Panc1 (cell line): Measurements from ENCODE around the gene OR2G6. TPM values are rescaled to one million over a fixed set of nuclear protein-coding genes. Genes with fewer than 3 reads are reported as not detected.
"Not testable (repeated sequence)": the region's sequence is repeated elsewhere in the genome, so short reads cannot be mapped to it uniquely, and the experiment has no call there.

ENCODE experiments used
- ATAC-seq: fragments of 200-7000 bp; cut with Tn5 transposase; 2 replicates; pipeline ENCODE4 v1.9.1; 2020; ENCODE audit warnings: mild to moderate bottlenecking, moderate library complexity
- BruUV-seq: library from RNA; stranded (reverse); fragments of 400-500 nt; replicated peaks from 2 replicates; lab custom pipeline; 2021; lab: Mats Ljungman, UMichigan
- CTCF ChIA-PET: fragments of 300-600 bp; sonication (Branson Sonifier 250); formaldehyde crosslinking; loops from one replicate; lab custom pipeline; 2022; ENCODE audit warnings: antibody characterized with exemption; lab: Charles Lee
- POLR2A ChIA-PET: fragments of 300-600 bp; sonication (Branson Sonifier 250); formaldehyde crosslinking; loops from one replicate; lab custom pipeline; 2022; ENCODE audit warnings: antibody characterized with exemption; lab: Charles Lee
- DNase-seq: peaks from one replicate; pipeline ENCODE4 v3.0.0-alpha.2; 2010; ENCODE audit warnings: low read depth, low spot score
- H3K27ac ChIP-seq: 2 replicates; pipeline ENCODE4 v1.5.1; 2011; ENCODE audit warnings: mild to moderate bottlenecking, low read length, inconsistent platforms
- H3K27me3 ChIP-seq: fragments of 200-500 bp; sonication (Bioruptor generic); 2 replicates; pipeline ENCODE4 v1.6.0; 2014; ENCODE audit warnings: low read length, inconsistent platforms; ENCODE audit not compliant: control insufficient read depth, insufficient read depth
- H3K36me3 ChIP-seq: fragments of 200-500 bp; sonication (Bioruptor generic); 2 replicates; pipeline ENCODE4 v1.5.1; 2014; ENCODE audit warnings: inconsistent platforms, mild to moderate bottlenecking, low read length, moderate library complexity; ENCODE audit not compliant: control insufficient read depth, insufficient read depth
- H3K4me1 ChIP-seq: 2 replicates; pipeline ENCODE4 v1.5.1; 2011; ENCODE audit warnings: inconsistent platforms, mild to moderate bottlenecking, low read length, moderate library complexity; ENCODE audit not compliant: control insufficient read depth, insufficient read depth
- H3K4me3 ChIP-seq, 2 experiments: 2 replicates each; pipeline ENCODE4 v1.5.1; 2011 to 2012; ENCODE audit warnings: low read depth in 2 of 2, low read length in 2 of 2, mild to moderate bottlenecking in 2 of 2, inconsistent platforms in 1 of 2, moderate library complexity in 1 of 2
- H3K9me3 ChIP-seq: fragments of 200-500 bp; sonication (Bioruptor generic); 2 replicates; pipeline ENCODE4 v1.5.1; 2014; ENCODE audit warnings: low read depth, mild to moderate bottlenecking, inconsistent platforms, low read length, moderate library complexity; ENCODE audit not compliant: control insufficient read depth, insufficient read depth
- in situ Hi-C: cut with HindIII; loops from 2 replicates; pipeline ENCODE4 v1.10.0; 2016; ENCODE audit warnings: low sequenced_read_pairs, low pct_unique_long_range_greater_than_20kb
- intact Hi-C: fragments of 100-400 bp; cut with micrococcal nuclease; formaldehyde crosslinking; loops from one replicate; pipeline ENCODE4 v1.10.0; 2022; ENCODE audit not compliant: unreplicated experiment
- total RNA-seq: library from RNA; stranded (reverse); gene quantifications from one replicate; pipeline ENCODE4 v1.2.1, GENCODE V29; 2021; ENCODE audit not compliant: unreplicated experiment

Gene OR2G6
- total RNA-seq, 1 experiment from 2014 or later = not detected

DNA sequence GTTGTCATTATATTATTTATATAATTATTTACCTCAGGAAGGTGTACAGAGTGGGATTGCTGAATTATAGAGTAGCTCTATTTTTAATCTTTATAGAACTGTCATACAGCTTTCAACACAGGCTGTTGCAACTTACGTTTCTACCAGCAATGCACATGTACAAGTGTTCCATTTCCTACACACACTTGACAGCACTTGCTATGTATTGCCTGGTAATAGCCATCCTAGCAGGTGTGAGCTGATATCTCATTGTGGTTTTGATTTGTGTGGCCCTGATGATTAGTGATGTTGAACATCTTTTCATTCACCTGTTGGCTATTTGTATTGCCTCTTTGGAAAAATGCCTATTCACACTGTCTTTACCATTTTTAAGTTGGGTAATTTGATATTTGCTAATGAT lies 32.2 kb upstream of the OR2G6 start:
- H3K9me3 ChIP-seq, DNase-seq, in situ Hi-C loops: not testable (repeated sequence)

DNA sequence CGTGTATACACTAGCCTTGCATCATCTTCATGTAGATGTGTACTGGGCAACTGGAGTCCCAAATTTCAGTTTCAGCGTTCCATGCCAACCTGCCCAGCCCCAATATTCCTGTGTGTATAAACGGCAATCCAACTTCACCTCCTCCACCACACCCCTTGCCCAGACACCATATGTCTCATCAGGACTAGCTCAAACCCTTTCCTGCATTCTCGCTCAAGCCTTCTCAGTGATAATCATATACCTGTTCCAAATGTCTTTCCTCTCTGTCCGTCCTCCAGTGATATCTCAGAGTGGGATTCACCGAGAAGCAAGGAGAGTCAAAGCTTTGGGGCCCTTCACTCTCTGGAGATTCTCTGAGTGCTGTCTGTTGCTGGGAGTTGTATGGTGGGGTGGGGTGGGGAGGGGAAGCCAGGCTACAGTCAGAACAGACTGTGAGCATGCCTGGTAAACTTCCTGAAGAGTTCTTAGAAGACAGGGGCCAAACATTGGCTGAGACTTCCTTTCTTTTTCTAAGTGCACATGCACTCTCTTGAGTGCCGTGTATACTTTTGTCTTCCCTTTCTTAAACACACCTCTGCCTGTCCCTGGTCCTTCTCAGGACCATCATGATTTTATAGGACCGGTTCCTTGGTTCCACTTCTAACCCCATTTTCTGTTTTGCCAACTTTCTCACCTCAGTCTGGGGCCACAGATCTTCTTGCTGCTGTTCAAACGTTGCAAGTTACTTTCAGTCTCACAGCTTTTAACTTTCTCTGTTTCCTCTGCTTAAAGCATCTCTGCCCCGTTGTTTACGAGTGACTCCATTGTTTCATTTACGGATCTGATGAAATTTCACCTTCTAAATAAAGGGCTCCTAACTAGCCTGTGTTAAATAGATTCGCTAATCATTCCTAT lies 25.9 kb upstream of the OR2G6 start:
- intact Hi-C loops, in situ Hi-C loops, H3K4me1 ChIP-seq, H3K36me3 ChIP-seq, POLR2A ChIA-PET, H3K4me3 ChIP-seq, BruUV-seq, ATAC-seq, H3K9me3 ChIP-seq, CTCF ChIA-PET, H3K27me3 ChIP-seq, H3K27ac ChIP-seq, DNase-seq: not testable (repeated sequence)

More for the DNA sequence above, 32.2 kb upstream of the OR2G6 start:
- CTCF ChIA-PET, H3K27ac ChIP-seq, BruUV-seq, POLR2A ChIA-PET, H3K4me3 ChIP-seq, H3K4me1 ChIP-seq, H3K27me3 ChIP-seq, intact Hi-C loops, H3K36me3 ChIP-seq, ATAC-seq: not testable (repeated sequence)

- H3K9me3 ChIP-seq, H3K4me3 ChIP-seq, ATAC-seq, BruUV-seq, in situ Hi-C loops, DNase-seq, CTCF ChIA-PET, H3K4me1 ChIP-seq, intact Hi-C loops, H3K36me3 ChIP-seq, H3K27ac ChIP-seq, H3K27me3 ChIP-seq, POLR2A ChIA-PET: not testable (repeated sequence)
These were observed 19.6 kb upstream of the OR2G6 start, which contains the start of gene OR2T5 for GRCh38 chr1:248488289-248488688. TSS of gene OR2T5 (plus strand) at chr1:248488589. CDS start at chr1:248488589, 0 bp downstream.

DNA sequence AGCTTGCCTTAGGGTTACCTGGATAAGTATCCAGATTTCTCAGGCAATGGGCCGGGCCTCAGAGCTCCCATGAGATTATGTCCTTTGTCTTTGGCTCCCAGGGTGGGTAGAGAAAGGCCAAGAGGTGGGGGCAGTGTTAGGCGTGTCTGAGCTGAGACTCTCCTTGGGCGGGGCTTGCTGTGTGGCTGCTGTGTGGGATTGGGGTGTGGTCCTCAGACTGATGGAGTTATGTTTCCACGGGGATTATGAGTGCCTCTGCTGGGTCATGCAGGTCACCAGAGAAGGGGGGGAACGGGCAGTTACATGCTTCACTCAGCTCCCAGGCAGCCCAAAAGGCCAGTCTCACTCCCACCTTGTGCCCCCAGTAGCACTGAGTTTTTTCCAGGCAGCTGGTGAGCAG lies 11.2 kb upstream of the OR2G6 start:
- H3K36me3 ChIP-seq, H3K4me3 ChIP-seq, H3K4me1 ChIP-seq, DNase-seq, H3K27ac ChIP-seq, H3K9me3 ChIP-seq, H3K27me3 ChIP-seq, in situ Hi-C loops, CTCF ChIA-PET, BruUV-seq, ATAC-seq, intact Hi-C loops, POLR2A ChIA-PET: not testable (repeated sequence)

DNA sequence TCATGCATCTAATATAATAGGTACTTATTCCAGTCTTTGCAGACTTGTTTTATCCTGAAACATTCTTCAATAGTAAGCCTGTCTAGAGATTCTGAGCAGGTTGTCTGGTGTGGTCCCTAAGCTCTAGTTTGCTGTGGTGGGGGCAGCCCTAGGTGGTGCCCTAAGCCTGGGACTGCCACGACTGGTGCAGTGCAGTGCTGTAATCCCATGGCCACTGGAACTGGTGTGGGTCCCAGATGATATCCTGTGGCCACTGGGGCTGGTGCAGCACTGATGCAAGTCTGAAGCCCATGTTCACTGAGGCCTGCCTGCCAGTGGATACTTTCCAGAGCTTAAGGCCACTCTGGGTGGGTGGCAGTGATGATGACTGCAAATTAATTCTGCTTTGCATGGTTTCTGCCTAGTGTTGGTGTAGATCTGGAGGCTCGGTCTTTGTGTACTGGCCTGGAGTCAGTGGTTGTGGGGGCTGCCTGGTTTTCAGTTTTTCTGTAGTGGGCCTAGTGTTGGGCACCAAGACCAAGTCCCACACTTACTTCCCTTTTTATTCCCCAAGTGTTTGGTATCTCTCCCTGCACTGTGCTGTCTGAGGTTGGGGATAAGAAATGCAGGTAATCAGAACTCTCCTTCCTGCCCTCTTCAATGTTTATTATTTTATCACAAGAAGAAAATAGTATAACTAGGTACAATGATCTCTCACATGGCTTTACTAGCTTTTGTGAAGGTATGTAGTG lies 7.4 kb upstream of the OR2G6 start:
- H3K36me3 ChIP-seq, intact Hi-C loops, H3K27ac ChIP-seq, CTCF ChIA-PET, in situ Hi-C loops, H3K4me1 ChIP-seq, H3K9me3 ChIP-seq, BruUV-seq, DNase-seq, H3K27me3 ChIP-seq, ATAC-seq, H3K4me3 ChIP-seq, POLR2A ChIA-PET: not testable (repeated sequence)

DNA sequence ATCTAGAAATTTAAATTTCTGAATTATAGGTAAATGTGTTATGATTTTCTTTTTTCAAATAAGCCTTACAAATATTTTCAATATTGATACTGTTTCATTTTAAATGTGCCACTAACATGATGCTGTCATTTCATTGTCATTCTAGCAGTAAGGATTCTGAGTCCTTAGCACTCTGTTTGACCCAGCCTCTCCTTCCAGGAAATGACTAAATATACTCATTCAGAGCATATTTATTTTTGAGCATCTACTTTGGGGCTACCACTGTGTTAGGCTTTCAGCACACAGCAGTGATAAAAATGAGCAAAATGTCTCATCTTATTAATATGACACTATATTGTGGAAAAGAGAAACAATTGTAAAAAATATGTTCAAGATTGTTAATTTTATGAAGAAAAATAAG lies 2.3 kb downstream of the OR2G6 start:
- H3K27me3 ChIP-seq, DNase-seq, H3K36me3 ChIP-seq, H3K27ac ChIP-seq, BruUV-seq, H3K4me1 ChIP-seq, CTCF ChIA-PET, POLR2A ChIA-PET, H3K9me3 ChIP-seq, in situ Hi-C loops, ATAC-seq, intact Hi-C loops, H3K4me3 ChIP-seq: not testable (repeated sequence)
